GM18907 (cell line): Measurements from ENCODE around the gene CFC1B.
"Not testable (repeated sequence)": the region's sequence is repeated elsewhere in the genome, so short reads cannot be mapped to it uniquely, and the experiment has no call there.

Experiments
- ATAC-seq: cut with Tn5 transposase; IDR thresholded peaks from one replicate; pipeline ENCODE4 v1.9.1; 2021; ENCODE audit warnings: mild to moderate bottlenecking, moderate library complexity; ENCODE audit not compliant: unreplicated experiment

The CFC1B gene

DNA sequence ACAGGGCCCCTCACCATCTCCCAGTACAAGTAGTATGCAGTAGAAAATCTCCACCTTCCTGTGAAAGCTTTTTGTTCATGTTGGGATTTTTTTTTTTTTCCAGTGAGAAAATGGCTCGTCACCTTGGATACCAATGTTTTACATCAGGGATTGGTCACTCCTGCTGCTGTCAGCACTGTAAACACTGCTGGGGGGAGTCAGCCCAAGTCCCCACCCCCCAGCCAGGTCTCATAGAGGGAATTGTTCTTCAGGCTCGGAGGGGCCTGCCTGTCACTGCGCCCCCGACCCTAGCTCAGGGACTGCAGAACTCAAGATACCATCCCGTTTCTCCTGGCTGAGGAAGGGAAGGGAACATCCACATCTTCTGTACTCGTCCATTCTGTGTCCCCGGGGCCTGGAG lies at the start of gene CFC1B:
Gene CFC1B (plus strand): TSS at position 231 of the 400 bp plus-strand sequence. CDS start 263 bp downstream, outside the sequence.
- not testable (repeated sequence) for ATAC-seq

DNA sequence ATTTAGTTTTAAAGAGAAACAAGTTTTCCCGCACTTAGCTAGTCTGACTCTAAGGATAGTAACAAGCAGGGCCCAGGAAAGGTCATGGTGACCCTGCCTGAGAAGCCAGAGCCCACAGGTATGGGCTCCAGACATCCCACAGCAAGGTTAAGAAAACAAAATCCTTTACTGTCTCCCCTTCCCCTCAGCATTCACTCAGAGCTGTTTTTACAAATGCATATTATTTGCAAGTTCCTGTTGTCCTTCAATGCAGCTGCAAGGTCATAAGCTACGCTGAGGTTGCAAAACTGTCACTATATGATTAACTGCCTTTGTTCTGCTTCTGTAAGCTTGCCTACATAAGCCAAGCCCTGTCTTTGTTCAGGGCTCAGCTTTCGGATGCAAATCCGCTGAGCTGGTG lies 29.9 kb upstream of the CFC1B start:
- not testable (repeated sequence) for ATAC-seq

DNA sequence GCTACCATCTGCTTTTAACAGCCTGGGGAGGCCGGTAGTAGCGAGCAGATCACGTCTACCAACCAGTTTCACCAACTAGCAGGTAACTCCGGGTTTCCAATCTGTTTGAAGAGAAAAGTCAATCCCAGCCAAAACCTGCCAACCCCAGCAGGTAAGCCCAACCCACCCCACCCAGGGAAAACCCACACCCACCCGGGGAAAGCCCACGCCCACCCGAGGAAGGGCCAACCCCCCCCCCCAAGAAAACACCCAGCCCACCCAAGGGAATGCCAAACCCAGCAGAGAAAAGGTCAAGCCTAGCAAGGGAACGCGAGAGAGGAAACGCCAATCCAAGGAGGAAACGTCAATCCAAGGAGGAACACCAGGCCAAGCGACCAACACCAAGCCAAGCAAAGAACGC lies 11.8 kb upstream of the CFC1B start, which contains the start of gene POTEI:
Gene POTEI (minus strand): TSS at position 101 of the 400 bp plus-strand sequence. CDS start 93 bp downstream, at position 8.
- ATAC-seq, result not testable (repeated sequence)

DNA sequence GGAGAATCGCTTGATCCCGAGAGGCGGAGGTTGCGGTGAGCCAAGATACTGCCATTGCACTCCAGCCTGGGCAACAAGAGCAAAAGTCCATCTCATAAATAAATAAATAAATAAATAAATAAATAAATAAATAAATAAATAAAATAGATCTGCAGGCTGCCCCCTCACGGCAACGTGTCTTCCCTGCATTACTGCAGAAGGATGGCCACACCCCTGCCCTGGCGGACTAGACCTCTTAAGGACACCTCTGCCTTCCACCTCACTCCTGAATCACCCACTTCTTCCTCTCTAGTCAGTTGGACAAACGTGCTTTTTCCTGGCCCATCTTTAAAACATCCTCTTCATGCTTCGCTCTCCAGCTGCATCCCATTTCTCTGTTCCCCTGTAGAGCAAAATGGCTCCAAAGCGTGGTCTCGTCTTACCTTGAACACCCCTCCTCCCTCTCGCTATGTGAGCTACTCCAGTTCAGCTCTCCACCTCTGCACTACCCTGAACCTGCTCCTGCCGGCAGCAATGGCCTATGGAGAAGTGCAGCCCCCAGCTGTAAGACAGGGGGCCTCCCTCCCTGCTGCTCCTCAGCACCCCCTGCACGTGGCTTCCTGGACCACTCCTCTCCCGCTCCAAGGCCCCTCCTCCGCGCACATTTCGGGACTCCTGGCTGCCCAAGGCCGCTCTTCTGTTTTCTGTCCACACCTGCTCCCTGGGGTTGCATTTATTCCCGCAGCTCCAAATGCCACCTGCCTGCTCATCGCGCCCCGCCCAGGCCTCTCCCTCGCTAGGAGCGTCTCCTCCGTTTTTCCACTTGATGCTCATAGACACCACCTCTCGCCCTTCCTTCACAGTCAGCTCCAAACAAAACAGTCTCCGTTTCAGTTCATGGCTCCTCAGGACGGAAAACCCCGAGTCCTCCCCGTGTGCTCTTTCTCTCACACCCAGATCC lies 9.9 kb upstream of the CFC1B start:
- ATAC-seq, result not testable (repeated sequence)

DNA sequence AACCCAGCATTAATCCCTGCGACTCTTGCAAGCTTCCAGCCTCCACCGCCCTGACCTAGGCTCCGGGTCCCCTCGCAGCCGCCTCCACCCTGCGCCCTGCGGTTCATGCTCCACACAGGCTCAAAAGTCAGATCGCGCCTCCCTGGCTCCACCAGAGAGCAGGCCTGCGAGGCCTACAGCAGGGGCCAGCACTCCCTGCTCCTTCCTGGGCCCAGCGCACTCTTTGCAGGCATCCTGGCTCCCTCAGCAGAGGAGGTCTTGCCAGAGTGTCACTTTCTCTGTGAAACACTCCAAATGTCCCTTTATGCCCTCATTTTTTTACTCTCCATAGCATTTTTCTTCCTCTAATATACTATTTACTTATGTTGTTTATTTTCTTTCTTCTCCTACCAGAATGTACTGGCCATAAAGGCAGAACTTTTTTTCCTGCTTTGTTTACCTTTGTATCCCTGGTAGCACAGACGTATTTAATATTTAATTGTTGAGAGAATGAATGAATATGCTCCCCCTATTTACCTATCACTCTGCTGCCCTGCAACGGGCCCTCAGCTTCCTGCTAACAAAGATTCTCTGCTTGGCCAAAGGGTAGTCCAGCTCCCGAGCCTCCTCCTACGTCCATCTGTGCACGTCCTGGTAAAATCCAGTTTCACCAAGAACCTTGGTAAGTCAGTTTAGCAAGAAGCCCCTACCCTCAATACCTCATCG lies 9.1 kb upstream of the CFC1B start:
- not testable (repeated sequence) for ATAC-seq

DNA sequence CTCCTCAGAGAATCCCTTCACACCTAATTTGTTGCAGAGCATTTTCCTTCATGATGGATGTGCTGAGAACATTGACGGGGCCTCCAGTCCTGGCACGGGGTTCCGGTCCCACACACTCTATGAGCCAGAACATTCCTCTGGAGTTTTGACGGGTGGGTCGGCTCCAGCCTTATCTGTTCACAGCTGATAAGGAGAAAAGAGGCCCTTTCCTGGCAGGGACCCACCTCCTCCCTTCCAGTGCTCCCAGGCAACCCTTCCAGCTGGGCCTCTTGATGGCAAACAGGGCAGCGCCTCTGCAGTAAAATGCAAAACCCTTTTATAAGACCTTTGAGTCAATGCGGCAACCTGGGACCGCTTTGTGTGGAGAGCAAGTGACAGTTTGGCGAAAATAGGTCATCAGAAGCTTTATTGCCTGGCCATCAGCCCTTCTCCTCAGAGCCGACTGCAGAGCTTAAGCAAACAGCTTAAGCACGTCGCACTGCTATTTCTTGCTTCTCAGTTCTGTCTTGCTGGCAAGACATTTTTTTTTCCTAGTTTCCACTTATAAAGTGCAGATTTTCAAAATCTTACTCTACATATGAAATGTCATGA lies 2.4 kb upstream of the CFC1B start:
- ATAC-seq, result not testable (repeated sequence)

DNA sequence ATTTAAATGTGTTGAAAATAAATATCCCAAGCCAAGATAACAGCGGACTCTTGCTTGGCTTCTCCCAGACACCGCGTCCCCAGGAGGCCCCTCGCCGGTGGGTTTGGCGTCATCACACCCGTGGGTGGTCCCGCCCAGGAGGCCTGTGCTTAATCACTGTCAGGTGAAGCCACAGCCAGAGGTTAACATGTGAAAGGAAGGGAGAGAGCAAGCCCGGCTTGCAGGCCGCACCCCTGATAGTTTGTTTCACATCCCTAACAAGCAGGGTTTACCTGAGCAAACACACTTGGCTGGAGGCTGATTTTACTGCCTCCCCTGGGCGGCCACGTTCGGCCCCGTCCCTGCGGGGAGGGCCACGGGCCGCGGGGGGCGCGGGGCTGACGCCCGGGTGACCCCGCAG lies 1.4 kb downstream of the CFC1B start:
- ATAC-seq, result not testable (repeated sequence)

DNA sequence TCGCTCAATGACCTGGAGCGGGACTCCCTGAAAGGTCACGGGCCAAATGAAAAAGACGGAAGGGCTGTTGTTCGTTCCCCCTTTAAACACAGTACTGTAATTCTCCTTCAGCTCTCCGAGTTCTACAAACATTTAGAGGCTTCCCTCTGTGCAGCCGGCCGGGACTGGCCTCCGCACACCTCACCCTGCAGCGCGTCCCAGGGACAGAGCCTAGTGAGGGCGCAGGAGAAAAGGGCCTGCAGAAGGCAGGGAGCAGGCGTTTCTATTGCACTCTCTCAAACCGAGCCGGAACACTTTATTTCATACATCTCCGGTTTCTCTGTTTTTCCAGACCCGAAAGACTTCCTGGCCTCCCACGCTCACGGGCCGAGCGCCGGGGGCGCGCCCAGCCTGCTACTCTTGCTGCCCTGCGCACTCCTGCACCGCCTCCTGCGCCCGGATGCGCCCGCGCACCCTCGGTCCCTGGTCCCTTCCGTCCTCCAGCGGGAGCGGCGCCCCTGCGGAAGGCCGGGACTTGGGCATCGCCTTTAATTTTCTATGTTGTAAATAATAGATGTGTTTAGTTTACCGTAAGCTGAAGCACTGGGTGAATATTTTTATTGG lies 6.4 kb downstream of the CFC1B start:
- ATAC-seq, result not testable (repeated sequence)

DNA sequence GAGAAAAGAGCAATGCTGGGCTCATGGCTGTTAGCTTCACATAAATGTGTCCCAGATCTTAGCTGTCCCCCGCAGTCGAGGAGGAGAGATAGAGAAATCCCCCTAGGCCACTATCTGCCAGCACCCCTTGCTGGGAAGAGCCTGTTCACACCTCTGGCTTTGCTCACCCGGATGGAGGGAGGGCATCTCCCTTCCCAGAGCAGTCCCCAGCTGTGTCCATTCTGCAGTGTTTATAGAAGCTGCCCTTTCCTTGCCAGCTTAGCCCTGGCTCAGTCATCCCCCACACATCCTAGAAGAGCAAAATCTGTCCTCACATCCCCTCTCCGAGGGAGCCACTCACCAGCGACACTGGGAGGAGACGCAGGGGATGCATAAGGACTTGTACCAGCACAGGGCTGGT lies 8.5 kb downstream of the CFC1B start:
- not testable (repeated sequence) for ATAC-seq

DNA sequence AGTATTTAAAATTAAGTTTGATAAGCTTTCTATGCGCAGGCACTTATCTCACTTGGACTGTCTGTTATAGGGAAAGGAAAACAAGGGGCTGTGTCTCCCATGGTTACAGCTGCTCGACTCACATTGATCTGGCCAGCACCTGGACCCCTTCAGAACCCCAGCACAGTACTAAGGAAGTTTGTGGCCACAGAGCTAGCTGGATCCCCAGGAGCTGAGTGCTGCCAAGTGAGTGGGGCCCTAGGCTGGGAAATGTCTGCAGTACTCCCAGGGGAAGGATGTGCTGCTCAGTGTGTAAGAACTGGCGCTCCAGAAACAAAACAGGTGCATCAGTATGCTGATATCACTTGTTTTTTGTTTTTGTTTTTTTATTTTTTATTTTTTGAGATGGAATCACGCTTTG lies 9.2 kb downstream of the CFC1B start:
- ATAC-seq, result not testable (repeated sequence)

DNA sequence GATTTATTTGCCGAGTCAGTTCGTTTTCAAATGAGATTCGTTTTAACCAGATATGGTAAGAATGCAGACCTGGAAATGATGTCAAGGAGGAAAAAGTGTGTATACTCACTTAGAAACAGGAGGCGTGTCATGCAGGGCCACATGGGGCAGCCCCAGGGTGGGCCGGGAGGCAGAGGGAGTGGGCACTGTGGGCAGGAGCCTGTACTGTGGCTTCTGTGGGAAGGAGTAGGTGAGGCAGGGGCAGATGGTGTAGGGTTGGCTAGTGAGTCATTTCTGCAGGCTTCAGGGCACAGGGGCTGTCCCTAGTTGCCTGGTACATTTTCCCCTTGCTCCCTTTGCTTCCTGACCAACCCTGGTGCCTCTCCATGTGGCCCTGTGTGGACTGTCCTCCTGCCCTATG lies 10.2 kb downstream of the CFC1B start:
- peak; percentile 98 for ATAC-seq

DNA sequence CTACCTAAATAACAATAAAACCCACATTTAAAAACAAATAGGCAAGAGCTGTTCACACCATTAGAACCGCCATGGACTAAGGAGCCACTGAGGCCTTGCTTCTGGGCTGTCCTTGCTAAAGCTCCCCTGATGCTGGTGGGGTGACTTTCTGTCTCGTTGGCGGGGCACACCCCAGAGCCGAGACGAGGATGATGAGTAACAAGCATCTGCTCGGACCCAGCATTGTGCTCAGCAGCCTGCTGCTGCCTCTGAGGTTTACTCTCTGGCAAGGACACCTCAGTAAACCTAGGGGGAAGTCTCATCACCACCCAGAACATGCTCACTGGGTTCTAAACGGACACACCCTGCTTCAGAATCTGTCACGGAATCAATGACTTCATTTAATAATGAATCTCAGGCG lies 10.7 kb downstream of the CFC1B start:
- ATAC-seq, result peak; percentile 15

DNA sequence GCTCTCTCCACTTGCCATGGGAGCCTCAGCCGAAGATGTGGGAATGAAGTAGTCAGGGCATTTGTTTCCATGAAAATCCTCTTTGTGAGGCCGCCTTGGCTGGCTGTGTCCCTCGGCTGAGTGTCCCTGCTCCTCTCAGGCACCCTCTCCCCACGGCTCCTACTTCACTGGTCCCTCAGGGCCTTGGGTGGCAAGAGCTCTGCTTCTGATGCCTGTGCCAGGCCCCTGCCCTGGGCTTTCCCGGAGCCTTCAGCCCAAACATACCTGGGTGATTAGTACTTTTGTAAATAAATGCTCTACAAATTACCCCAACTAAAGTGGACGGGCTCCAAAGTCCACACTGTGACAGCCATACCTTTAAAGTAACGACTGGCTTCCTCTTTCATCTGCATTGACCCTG lies 15.6 kb downstream of the CFC1B start:
- ATAC-seq, result not testable (repeated sequence)

DNA sequence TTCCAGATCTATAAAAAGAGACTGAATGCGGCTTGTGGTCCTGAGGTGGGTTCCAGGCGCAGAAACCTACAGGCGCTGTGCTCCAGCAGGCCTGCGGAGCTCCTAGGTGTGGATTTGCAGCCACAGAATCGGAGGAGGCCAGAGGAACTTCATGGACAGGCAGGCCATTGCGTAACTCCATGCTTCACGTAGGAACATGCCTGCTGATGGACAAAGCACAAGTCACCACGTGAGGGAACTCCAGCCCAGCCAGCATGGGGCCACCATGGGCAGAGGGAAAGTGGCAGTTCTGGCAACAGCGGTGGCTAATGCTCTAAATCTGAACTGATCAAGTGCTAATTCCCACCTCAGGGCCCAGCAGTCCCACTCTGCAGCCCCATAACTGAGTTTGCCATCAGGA lies 17.2 kb downstream of the CFC1B start:
- not testable (repeated sequence) for ATAC-seq

DNA sequence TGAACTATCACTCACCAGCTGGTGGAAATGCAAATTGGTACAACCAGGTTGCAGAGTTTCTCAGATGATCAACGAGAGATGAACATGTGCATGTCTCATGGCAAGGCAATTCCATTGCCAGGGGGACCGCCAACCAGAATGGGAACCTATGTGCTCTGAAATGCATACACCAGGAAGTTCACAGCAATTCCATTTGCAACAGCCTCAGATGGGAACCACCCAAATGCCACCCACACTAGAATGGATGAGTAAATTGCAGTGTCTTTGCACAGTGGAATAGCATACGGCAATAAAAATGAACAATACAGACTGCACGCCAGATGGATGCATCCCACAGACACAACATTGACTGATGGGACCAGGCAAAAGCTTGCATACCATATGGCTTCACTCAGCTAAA lies 21.8 kb downstream of the CFC1B start:
- not testable (repeated sequence) for ATAC-seq

DNA sequence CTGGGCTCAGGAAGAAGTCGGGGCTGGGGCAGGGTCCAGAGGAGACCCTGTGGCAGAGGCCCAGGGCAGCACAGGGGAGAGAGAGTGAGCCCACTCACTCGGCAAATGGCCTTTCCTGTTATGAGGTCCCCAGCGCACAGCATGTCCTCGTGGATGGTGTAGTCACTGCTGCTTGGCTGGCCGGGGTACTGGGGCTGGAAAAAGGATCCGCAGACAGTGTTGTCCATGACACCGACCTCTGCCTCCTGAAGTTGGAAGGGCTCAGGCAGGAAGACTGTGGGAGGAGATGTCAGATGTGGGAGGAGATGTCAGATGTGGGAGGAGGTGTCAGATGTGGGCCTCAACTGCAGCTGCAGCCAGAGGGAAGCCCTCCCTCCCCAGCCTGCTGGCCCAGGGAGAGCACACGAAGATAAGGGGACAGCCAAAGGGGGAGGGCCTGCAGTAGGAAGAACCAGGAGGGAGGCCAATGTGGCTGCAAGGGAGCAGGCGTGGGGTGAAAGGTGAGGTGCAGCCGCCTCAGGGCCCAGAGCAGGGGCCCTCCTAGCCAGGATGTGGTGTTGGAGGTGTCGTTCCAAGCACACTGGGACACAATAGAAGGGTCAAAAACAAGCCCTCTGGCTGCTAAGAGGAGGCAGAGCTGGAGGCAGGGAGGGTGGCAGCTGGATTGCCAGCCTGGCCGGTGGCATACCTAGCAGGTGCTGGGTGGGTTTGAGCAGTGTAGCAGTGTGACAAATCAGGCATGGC lies 22.9 kb downstream of the CFC1B start:
- not testable (repeated sequence) for ATAC-seq

DNA sequence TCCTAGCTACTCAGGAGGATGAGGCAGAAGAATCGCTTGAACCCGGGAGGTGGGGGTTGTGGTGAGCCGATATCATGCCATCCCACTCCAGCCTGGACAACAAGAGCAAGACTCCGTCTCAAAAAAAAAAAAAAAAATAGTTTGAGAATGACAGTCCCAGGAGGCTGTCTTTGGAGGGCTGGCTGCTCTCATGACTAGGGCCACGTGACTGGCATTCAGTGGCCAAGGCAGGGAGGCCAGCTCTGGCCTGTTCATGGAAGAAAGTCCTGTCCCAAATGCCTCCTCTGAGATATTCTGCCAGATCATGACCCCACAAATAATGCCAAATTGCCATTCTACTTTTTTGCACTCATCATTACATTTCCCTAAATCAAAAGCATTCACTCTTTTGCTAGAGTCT lies 24.0 kb downstream of the CFC1B start:
- ATAC-seq, result not testable (repeated sequence)

DNA sequence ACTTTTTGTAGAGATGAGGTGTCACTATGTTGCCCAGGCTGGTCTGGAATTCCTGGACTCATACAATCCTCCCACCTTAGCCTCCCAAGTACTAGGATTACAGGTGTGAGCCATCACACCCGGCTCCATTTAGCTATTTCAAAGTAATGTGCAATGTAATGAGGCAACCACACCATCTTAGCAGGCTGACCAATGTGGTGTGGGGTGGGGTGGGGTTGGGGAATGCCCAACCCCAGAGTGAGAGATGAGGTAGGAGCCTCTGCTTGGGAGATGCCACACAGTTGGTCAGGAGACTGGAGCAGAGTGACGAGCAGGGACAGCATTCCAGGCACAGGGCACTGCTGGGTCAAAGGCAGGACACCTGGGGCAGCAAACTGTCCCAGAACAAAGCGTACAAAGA lies 27.4 kb downstream of the CFC1B start:
- ATAC-seq, result not testable (repeated sequence)

DNA sequence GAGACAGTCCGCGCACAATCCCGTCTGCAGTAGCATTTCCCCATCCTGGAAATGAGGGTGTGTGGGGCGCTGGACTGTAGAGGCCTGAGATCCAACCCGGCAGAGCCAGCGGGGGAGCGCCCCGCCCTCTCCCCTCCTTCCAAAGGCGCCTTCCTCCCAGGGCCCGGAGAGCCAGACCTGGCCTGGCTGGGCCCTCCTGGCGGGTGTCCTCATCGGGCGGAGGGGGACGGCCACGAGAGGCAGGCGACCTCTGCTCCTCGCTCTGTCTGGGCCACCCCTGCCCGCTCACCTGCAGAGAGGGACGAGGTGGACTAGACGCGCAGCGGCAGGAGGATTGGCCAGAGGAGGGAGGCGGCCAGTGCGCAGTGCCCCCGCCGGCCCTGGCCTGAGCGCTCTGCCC lies 28.5 kb downstream of the CFC1B start:
- not testable (repeated sequence) for ATAC-seq

DNA sequence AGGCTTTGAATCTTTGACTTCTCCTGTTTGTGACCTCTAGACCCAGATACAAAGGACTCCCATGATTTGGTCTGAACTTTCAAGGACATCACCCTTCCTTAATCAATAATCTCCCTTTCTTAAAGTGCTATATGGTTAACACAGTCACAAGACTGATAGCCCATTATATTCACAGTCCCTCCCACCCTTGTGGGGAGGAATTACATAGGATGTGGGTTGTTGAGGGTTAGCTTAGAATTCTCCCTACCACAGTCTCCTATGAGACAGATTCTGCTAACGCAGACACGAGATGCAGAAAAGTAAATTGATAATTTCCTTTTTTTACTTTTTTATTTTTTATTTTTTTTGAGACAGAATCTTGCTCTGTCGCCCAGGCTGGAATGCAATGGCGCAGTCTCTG lies 33.2 kb downstream of the CFC1B start:
- not testable (repeated sequence) for ATAC-seq
